Endothelial cell of umbilical vein (primary cell): ENCODE measurements around the gene RTF2.

Experiments
- EZH2 ChIP-seq: IDR thresholded peaks from 2 replicates; pipeline ENCODE4 v1.6.1; 2012; ENCODE audit warnings: borderline replicate concordance, low read depth, mild to moderate bottlenecking, moderate library complexity, low read length, inconsistent platforms; ENCODE audit not compliant: severe bottlenecking
- JUN ChIP-seq: IDR thresholded peaks from 2 replicates; pipeline ENCODE4 v1.6.1; 2011; ENCODE audit warnings: borderline replicate concordance, low read depth; ENCODE audit not compliant: insufficient read length, insufficient read depth
- MAX ChIP-seq: IDR thresholded peaks from 2 replicates; pipeline ENCODE4 v1.6.1; 2011; ENCODE audit not compliant: insufficient read depth, insufficient read length
- MYC ChIP-seq: IDR thresholded peaks from one replicate; pipeline ENCODE4 v1.6.1; 2011; ENCODE audit warnings: mild to moderate bottlenecking, low read depth, low read length
- POLR2A ChIP-seq: IDR thresholded peaks from 2 replicates; pipeline ENCODE4 v1.6.1; 2012; ENCODE audit warnings: low read depth, mild to moderate bottlenecking, control low read depth, low read length
- POLR2AphosphoS5 ChIP-seq: IDR thresholded peaks from 2 replicates; pipeline ENCODE4 v1.6.1; 2012; ENCODE audit warnings: low read depth, mild to moderate bottlenecking, control low read depth, low read length, moderate library complexity; ENCODE audit not compliant: insufficient read depth
- TF ChIP-seq, protein P1 (sequence below), 2 donors: IDR thresholded peaks; 1 replicate in 1 of 2; 2 replicates in 1 of 2; pipeline ENCODE4 v1.5.1; 2011; ENCODE audit warnings: low read length in 2 of 2, mild to moderate bottlenecking in 2 of 2, moderate library complexity in 2 of 2, control low read depth in 1 of 2, inconsistent platforms in 1 of 2, low read depth in 1 of 2; ENCODE audit not compliant: insufficient read depth in 1 of 2; ENCODE audit errors: extremely low read depth in 1 of 2

DNA sequence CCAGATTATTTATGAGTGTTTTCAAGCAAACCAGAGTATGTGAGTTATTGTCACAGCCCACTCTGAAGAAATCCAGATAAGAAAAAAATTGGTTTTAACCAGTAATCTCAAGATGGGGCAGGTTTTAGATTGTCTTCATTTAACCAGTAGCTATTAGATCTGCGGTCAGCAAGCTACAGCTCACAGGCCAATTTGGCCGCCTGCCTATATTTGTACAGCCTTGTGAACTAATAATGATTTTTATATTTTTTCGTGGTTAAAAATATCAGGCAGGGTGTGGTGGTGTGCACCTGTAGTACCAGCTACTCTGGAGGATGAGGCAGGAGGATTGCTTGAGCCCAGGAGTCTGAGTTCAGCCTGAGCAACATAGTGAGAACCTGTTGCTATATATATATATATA lies 69.6 kb downstream of the RTF2 start:
- TF ChIP-seq, protein P1, sequence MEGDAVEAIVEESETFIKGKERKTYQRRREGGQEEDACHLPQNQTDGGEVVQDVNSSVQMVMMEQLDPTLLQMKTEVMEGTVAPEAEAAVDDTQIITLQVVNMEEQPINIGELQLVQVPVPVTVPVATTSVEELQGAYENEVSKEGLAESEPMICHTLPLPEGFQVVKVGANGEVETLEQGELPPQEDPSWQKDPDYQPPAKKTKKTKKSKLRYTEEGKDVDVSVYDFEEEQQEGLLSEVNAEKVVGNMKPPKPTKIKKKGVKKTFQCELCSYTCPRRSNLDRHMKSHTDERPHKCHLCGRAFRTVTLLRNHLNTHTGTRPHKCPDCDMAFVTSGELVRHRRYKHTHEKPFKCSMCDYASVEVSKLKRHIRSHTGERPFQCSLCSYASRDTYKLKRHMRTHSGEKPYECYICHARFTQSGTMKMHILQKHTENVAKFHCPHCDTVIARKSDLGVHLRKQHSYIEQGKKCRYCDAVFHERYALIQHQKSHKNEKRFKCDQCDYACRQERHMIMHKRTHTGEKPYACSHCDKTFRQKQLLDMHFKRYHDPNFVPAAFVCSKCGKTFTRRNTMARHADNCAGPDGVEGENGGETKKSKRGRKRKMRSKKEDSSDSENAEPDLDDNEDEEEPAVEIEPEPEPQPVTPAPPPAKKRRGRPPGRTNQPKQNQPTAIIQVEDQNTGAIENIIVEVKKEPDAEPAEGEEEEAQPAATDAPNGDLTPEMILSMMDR (IDR thresholded peaks at IDR 0.05; ENCODE audit: extremely low read depth in 1 of 2, insufficient read depth in 1 of 2, low read depth in 1 of 2, low read length in 2 of 2): no peak
- TF ChIP-seq POLR2A (no peak), JUN (no peak), POLR2AphosphoS5 (no peak), EZH2 (no peak), MYC (no peak), MAX (no peak)
